GM12891 (cell line): ENCODE measurements around the gene LGALS9B.
"Not testable (repeated sequence)": the region's sequence is repeated elsewhere in the genome, so short reads cannot be mapped to it uniquely, and the experiment has no call there.

Experiments used
- PAX5 ChIP-seq: IDR thresholded peaks from 2 replicates; pipeline ENCODE4 v1.6.1; 2011; ENCODE audit warnings: low read length, moderate library complexity, mild to moderate bottlenecking; ENCODE audit not compliant: insufficient read depth, severe bottlenecking
- POLR2A ChIP-seq: IDR thresholded peaks from 2 replicates; pipeline ENCODE4 v1.6.1; 2011; ENCODE audit warnings: low read depth, low read length, control low read depth
- POLR2AphosphoS5 ChIP-seq: IDR thresholded peaks from 2 replicates; pipeline ENCODE4 v1.6.1; 2011; ENCODE audit warnings: low read depth, low read length, control low read depth
- SPI1 ChIP-seq: IDR thresholded peaks from 2 replicates; pipeline ENCODE4 v1.6.1; 2011; ENCODE audit warnings: low read depth, low read length, control low read depth
- TAF1 ChIP-seq: IDR thresholded peaks from 2 replicates; pipeline ENCODE4 v1.6.1; 2011; ENCODE audit warnings: low read depth, low read length, control low read depth

DNA sequence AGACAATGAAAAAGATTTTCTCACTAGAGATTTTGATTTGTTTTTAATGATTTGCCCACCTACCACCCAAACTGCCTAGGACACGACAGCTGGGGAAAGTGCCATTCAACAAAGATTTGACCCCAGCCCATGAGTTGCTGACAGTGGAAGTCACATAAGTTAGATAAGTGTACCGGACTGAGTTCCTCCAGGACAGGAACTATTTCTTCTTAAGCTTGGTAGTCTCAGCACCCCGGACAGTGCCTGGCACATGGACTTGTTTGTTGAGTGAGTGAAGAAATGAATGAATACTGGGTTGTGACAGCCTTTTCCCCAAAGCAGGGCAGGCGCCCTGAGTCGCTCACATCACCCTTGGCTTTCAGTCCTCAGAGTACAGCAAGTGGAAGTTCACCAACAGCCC lies 26.7 kb downstream of the LGALS9B start:
- not testable (repeated sequence) for TF ChIP-seq POLR2A, POLR2AphosphoS5, SPI1, PAX5, TAF1
